NCI-H748 treated with DMSO at 0.1 percent for 48 hours (cell line): Measurements from ENCODE around the gene ETFB.

Experiments
- DNase-seq: peaks from one replicate; lab custom pipeline; 2025; lab: John Stamatoyannopoulos, UW

The ETFB gene

GRCh38 chr19:51351266-51351990 lies 14.8 kb downstream of the ETFB start:
- DNase-seq, result no peak

- no peak for DNase-seq
Measured at GRCh38 chr19:51347209-51347928, 18.8 kb downstream of the ETFB start.

GRCh38 chr19:51346742-51347141 lies 19.4 kb downstream of the ETFB start:
- DNase-seq, result no peak

GRCh38 chr19:51345076-51345620 lies 21.0 kb downstream of the ETFB start:
- no peak for DNase-seq

GRCh38 chr19:51342631-51343569 lies 23.3 kb downstream of the ETFB start:
- DNase-seq, result no peak

- DNase-seq, result no peak
Measured at GRCh38 chr19:51341976-51342580, 24.1 kb downstream of the ETFB start, which contains the start of gene VSIG10L. VSIG10L (minus strand) TSS chr19:51342139; CDS start chr19:51342124, 15 bp downstream.

GRCh38 chr19:51341066-51341465 lies 25.1 kb downstream of the ETFB start:
- no peak for DNase-seq

GRCh38 chr19:51339687-51340656 lies 26.2 kb downstream of the ETFB start:
- DNase-seq, result no peak

- no peak for DNase-seq
Measured at GRCh38 chr19:51339313-51339686, 26.9 kb downstream of the ETFB start.

- DNase-seq, result peak; percentile 63
Measured at GRCh38 chr19:51338563-51339312, 27.4 kb downstream of the ETFB start.

GRCh38 chr19:51337861-51338562 lies 28.2 kb downstream of the ETFB start:
- no peak for DNase-seq

- DNase-seq, result no peak
Measured at GRCh38 chr19:51337141-51337860, 28.9 kb downstream of the ETFB start.

GRCh38 chr19:51333836-51334460 lies 32.2 kb downstream of the ETFB start:
- no peak for DNase-seq

GRCh38 chr19:51331716-51332115 lies 34.5 kb downstream of the ETFB start:
- DNase-seq, result no peak

- DNase-seq, result no peak
Measured at GRCh38 chr19:51331193-51331592, 35.0 kb downstream of the ETFB start.

- DNase-seq, result no peak
Measured at GRCh38 chr19:51330366-51330765, 35.8 kb downstream of the ETFB start.

- no peak for DNase-seq
Measured at GRCh38 chr19:51329411-51329810, 36.8 kb downstream of the ETFB start.
